GM12892 (cell line): Measurements from ENCODE around the gene METTL24.
"Not testable (repeated sequence)": the region's sequence is repeated elsewhere in the genome, so short reads cannot be mapped to it uniquely, and the experiment has no call there.

Experiments used
- POLR2A ChIP-seq: IDR thresholded peaks from 2 replicates; pipeline ENCODE4 v1.6.1; 2011; ENCODE audit warnings: low read depth, low read length, control low read depth
- POLR2AphosphoS5 ChIP-seq: IDR thresholded peaks from 2 replicates; pipeline ENCODE4 v1.6.1; 2011; ENCODE audit warnings: low read depth, low read length, control low read depth
- TAF1 ChIP-seq: IDR thresholded peaks from 2 replicates; pipeline ENCODE4 v1.6.1; 2011; ENCODE audit warnings: low read depth, mild to moderate bottlenecking, control low read depth, low read length, borderline replicate concordance

- TF ChIP-seq POLR2AphosphoS5, POLR2A, TAF1: not testable (repeated sequence)
Observed at GRCh38 chr6:110244621-110245020, 113.5 kb downstream of the METTL24 start.
